KMS-11 (cell line): ENCODE measurements around the gene ADPRH.

ENCODE experiments used
- H2AFZ ChIP-seq: fragments of 200-600 bp; sonication (generic); 2 replicates; pipeline ENCODE4 v1.6.1; 2016; ENCODE audit warnings: antibody characterized with exemption, mixed run types, low read depth
- H3K27ac ChIP-seq: fragments of 200-600 bp; sonication (generic); 2 replicates; pipeline ENCODE4 v1.6.1; 2016; ENCODE audit warnings: mild to moderate bottlenecking, mixed run types
- H3K27me3 ChIP-seq: fragments of 200-600 bp; sonication (generic); 2 replicates; pipeline ENCODE4 v1.6.1; 2017; ENCODE audit warnings: mild to moderate bottlenecking, low read depth, mixed run types, moderate library complexity; ENCODE audit not compliant: insufficient read depth
- H3K36me3 ChIP-seq: fragments of 200-600 bp; sonication (generic); 2 replicates; pipeline ENCODE4 v1.6.1; 2017; ENCODE audit warnings: mild to moderate bottlenecking, mixed run types; ENCODE audit not compliant: insufficient read depth
- H3K4me1 ChIP-seq: fragments of 200-600 bp; sonication (generic); 2 replicates; pipeline ENCODE4 v1.6.1; 2016; ENCODE audit warnings: mild to moderate bottlenecking, low read depth, mixed run types; ENCODE audit not compliant: poor library complexity, severe bottlenecking
- H3K4me2 ChIP-seq: fragments of 200-600 bp; sonication (generic); 2 replicates; pipeline ENCODE4 v1.7.0; 2016; ENCODE audit warnings: mild to moderate bottlenecking, mixed run types
- H3K4me3 ChIP-seq: fragments of 200-600 bp; sonication (generic); IDR thresholded peaks from 2 replicates; pipeline ENCODE4 v1.6.1; 2017; ENCODE audit warnings: low read depth, low read length, mixed read lengths; ENCODE audit not compliant: insufficient read depth
- H3K79me2 ChIP-seq: fragments of 200-600 bp; sonication (generic); 2 replicates; pipeline ENCODE4 v1.6.1; 2016; ENCODE audit warnings: low read depth, mixed run types; ENCODE audit not compliant: insufficient read depth
- H3K9ac ChIP-seq: fragments of 200-600 bp; sonication (generic); 2 replicates; pipeline ENCODE4 v1.6.1; 2016; ENCODE audit warnings: mild to moderate bottlenecking, mixed run types
- H4K20me1 ChIP-seq: fragments of 200-600 bp; sonication (generic); 2 replicates; pipeline ENCODE4 v1.6.1; 2016; ENCODE audit warnings: mild to moderate bottlenecking, mixed run types; ENCODE audit not compliant: insufficient read depth
- TF ChIP-seq, protein P1 (sequence below): fragments of 200-600 bp; sonication (generic); conservative IDR thresholded peaks from 2 replicates; pipeline ENCODE4 v1.6.1; 2017; ENCODE audit warnings: low read depth, mild to moderate bottlenecking, antibody characterized with exemption, low read length, moderate library complexity, mixed read lengths

ADPRH gene

DNA sequence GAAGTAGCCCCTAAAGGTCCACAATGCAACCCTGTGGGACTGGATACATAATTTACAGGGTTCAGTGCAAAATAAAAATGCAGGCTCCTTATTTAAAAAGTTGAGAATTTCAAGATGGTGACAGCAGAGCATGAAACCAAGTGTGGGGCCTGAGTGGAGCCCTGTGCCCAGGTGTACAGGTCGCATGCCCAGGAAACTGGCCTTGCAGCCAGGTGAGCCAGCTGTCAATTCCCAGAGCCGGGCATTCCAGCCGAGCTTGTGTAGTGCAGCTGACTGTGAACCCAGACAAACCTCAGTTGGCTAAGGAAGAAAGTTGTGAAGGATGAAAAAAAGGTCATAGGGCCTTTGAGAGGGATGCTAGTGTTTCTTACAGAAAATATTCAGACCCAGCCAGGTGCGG, 53.5 kb downstream of the ADPRH start:
- Histone ChIP-seq H3K9ac (no peak overlapping the region), H3K4me1 (peaks cover 28% of the 10 kb centered on the region), H3K27ac (no peak overlapping the region), H3K4me3 (no peak overlapping the region), H2AFZ (no peak overlapping the region), H3K4me2 (no peak overlapping the region), H3K27me3 (no peaks in the 10 kb centered on the region), H4K20me1 (no peaks in the 10 kb centered on the region), H3K79me2 (no peaks in the 10 kb centered on the region), H3K36me3 (no peaks in the 10 kb centered on the region)
- TF ChIP-seq, protein P1, sequence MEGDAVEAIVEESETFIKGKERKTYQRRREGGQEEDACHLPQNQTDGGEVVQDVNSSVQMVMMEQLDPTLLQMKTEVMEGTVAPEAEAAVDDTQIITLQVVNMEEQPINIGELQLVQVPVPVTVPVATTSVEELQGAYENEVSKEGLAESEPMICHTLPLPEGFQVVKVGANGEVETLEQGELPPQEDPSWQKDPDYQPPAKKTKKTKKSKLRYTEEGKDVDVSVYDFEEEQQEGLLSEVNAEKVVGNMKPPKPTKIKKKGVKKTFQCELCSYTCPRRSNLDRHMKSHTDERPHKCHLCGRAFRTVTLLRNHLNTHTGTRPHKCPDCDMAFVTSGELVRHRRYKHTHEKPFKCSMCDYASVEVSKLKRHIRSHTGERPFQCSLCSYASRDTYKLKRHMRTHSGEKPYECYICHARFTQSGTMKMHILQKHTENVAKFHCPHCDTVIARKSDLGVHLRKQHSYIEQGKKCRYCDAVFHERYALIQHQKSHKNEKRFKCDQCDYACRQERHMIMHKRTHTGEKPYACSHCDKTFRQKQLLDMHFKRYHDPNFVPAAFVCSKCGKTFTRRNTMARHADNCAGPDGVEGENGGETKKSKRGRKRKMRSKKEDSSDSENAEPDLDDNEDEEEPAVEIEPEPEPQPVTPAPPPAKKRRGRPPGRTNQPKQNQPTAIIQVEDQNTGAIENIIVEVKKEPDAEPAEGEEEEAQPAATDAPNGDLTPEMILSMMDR, result no peak

DNA sequence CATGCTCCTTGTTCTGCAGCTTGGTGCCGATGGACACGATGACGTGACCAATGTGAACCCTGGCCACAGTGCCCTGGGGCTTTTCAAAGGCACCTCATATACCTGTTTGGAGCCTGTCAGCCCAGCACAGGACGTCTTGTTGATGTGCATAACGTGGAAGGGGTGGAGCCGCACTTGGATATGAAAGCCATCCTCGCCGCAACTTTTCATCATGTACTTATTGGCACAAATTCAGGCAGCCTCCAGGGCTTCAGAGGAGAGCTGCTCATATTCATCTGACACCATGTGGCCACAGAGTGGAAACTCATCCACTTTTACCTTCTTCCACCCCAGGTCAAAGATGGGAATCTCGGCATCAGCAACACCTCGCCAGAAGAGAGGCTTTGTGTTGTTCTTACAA, 56.4 kb downstream of the ADPRH start:
- Histone ChIP-seq H3K4me3 (no peak overlapping the region), H2AFZ (no peak overlapping the region), H3K27ac (no peak overlapping the region), H3K36me3 (no peaks in the 10 kb centered on the region), H3K27me3 (no peaks in the 10 kb centered on the region), H3K9ac (no peak overlapping the region), H3K79me2 (no peaks in the 10 kb centered on the region), H3K4me2 (no peak overlapping the region), H4K20me1 (no peaks in the 10 kb centered on the region), H3K4me1 (peaks cover 47% of the 10 kb centered on the region)
- TF ChIP-seq, protein P1, result no peak

DNA sequence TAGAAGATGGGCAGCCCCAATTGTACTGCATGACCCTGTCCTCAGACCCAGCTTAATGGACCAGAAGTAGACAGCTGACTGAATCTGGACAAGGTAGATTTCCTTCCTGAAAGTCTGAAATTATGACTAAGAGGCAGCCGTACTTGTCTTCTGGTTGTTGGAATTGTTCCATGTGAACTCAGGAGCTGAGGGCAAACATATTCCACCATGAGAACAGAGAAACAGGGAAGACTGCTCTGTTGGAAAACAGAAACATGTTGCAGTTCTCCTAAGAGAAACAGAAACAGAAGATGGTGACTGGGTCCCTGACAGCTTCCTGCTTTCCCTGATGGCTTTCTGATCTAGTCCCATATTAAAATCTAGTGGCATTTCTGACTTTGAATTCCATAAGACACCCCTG, 57.0 kb downstream of the ADPRH start:
- no peak overlapping the region for H2AFZ ChIP-seq
- H3K4me3 ChIP-seq, result no peak overlapping the region
- no peak overlapping the region for H3K27ac ChIP-seq

DNA sequence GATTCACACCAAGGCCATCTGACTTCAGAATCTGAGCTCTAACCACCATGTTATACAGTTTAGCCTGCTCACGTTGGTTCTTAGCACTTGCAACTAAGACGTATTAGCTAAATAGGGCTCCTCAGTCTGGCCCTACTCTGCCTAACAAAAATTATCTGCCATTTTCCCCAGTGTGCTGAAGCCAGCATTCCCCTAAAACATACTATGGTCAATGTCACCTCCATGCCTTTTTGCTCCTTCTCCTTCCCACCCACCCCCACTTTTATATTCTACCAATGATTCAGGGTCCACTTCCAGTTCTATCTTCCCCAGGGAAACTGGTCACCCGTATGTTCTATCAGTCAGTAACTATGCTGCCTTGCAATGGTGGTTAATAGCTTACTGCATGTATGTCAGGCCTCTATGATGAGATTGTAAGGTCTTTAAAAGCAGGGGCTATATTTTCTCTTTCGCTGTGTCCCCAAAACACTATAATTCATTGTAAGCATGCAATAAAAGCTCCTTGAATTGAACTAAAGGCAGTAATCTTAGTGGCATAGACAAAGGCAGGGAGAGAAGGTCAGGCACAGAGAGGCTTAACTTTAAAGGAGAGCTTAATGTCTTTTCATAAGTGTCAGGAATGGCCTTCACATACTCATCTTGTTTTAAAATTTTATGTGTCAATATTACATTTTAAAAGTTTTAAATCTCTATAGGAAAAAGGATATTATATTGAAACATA, 57.8 kb downstream of the ADPRH start:
- Histone ChIP-seq H3K4me1 (peaks cover 44% of the 10 kb centered on the region), H3K27ac (peak overlapping the region; percentile 98; the same call in 1 of the 2 replicates), H3K36me3 (no peaks in the 10 kb centered on the region), H3K9ac (peak overlapping the region; percentile 87; the same call in 1 of the 2 replicates), H2AFZ (0 out of 2 replicates have a peak overlapping the region, but pooled peaks have one; percentile 67), H3K27me3 (no peaks in the 10 kb centered on the region), H3K4me3 (no peak overlapping the region), H4K20me1 (no peaks in the 10 kb centered on the region), H3K4me2 (peak overlapping the region; percentile 66; the same call in 1 of the 2 replicates), H3K79me2 (no peaks in the 10 kb centered on the region)
- TF ChIP-seq, protein P1, result no peak

More for the DNA sequence above, 57.0 kb downstream of the ADPRH start:
- Histone ChIP-seq H3K36me3 (no peaks in the 10 kb centered on the region), H4K20me1 (no peaks in the 10 kb centered on the region), H3K4me2 (no peak overlapping the region), H3K27me3 (no peaks in the 10 kb centered on the region), H3K79me2 (no peaks in the 10 kb centered on the region), H3K9ac (no peak overlapping the region), H3K4me1 (peaks cover 42% of the 10 kb centered on the region)
- TF ChIP-seq, protein P1, result no peak
